Liver (tissue), 9 donors: Measurements from ENCODE around the gene CACNA2D1. TPM values are rescaled to one million over a fixed set of nuclear protein-coding genes. Genes with fewer than 3 reads are reported as not detected.

ENCODE experiments used
- DNase-seq: peaks from one replicate; pipeline ENCODE4 v3.0.0-alpha.2; 2017; ENCODE audit warnings: low spot score
- H3K27ac ChIP-seq, 2 donors: one replicate each; pipeline ENCODE4 v1.7.0; 2013; ENCODE audit warnings: inconsistent platforms in 2 of 2, low read length in 2 of 2, control low read depth in 1 of 2, low read depth in 1 of 2, mild to moderate bottlenecking in 1 of 2
- H3K27me3 ChIP-seq, 4 donors: one replicate each; pipeline versions ENCODE4 v1.6.1 to v1.7.0; 2013; ENCODE audit warnings: low read length in 3 of 4, inconsistent platforms in 1 of 4, mild to moderate bottlenecking in 1 of 4, moderate library complexity in 1 of 4; ENCODE audit not compliant: control insufficient read depth in 4 of 4, insufficient read depth in 4 of 4
- H3K36me3 ChIP-seq, 4 donors: one replicate each; pipeline versions ENCODE4 v1.6.1 to v1.7.0; 2013; ENCODE audit warnings: low read length in 3 of 4, mild to moderate bottlenecking in 3 of 4, low read depth in 1 of 4, moderate library complexity in 1 of 4; ENCODE audit not compliant: control insufficient read depth in 4 of 4, insufficient read depth in 3 of 4
- H3K4me1 ChIP-seq, 4 donors: one replicate each; pipeline versions ENCODE4 v1.6.1 to v1.7.0; 2013; ENCODE audit warnings: low read length in 3 of 4, mild to moderate bottlenecking in 3 of 4, moderate library complexity in 1 of 4; ENCODE audit not compliant: control insufficient read depth in 4 of 4, insufficient read depth in 4 of 4
- H3K4me3 ChIP-seq, 3 donors: one replicate each; pipeline versions ENCODE4 v1.6.1 to v1.7.0; 2013; ENCODE audit warnings: low read length in 3 of 3, control low read depth in 1 of 3, low read depth in 1 of 3, mild to moderate bottlenecking in 1 of 3
- H3K9ac ChIP-seq, 2 donors: one replicate each; pipeline ENCODE4 v1.7.0; 2013; ENCODE audit warnings: low read length in 2 of 2, mild to moderate bottlenecking in 2 of 2, moderate library complexity in 2 of 2, control low read depth in 1 of 2, low read depth in 1 of 2
- H3K9me3 ChIP-seq, 4 donors: one replicate each; pipeline versions ENCODE4 v1.6.1 to v1.7.0; 2013; ENCODE audit warnings: low read length in 3 of 4; ENCODE audit not compliant: control insufficient read depth in 4 of 4
- CTCF ChIP-seq: fragments of 150-350 bp; IDR thresholded peaks from 2 replicates; pipeline ENCODE4 v1.5.1; 2017; ENCODE audit warnings: improper control_type of control experiment, low read depth, low read length; ENCODE audit not compliant: missing input control
- EGR1 ChIP-seq, 2 donors: IDR thresholded peaks; 2 replicates each; pipeline ENCODE4 v1.6.1; 2016 to 2018; ENCODE audit warnings: antibody characterized with exemption in 2 of 2, low read depth in 2 of 2
- FOXA1 ChIP-seq: IDR thresholded peaks from 2 replicates; pipeline ENCODE4 v1.6.1; 2016; ENCODE audit warnings: antibody characterized with exemption
- FOXA2 ChIP-seq: IDR thresholded peaks from 2 replicates; pipeline ENCODE4 v1.6.1; 2016; ENCODE audit warnings: antibody characterized with exemption
- GABPA ChIP-seq, 2 donors: IDR thresholded peaks in 1 of 2; conservative IDR thresholded peaks in 1 of 2; 2 replicates each; pipeline ENCODE4 v1.6.1; 2016; ENCODE audit warnings: antibody characterized with exemption in 2 of 2, mild to moderate bottlenecking in 1 of 2, moderate library complexity in 1 of 2
- HNF4A ChIP-seq, 2 donors: conservative IDR thresholded peaks; 2 replicates each; pipeline ENCODE4 v1.6.1; 2016; ENCODE audit warnings: antibody characterized with exemption in 2 of 2, mild to moderate bottlenecking in 2 of 2
- HNF4G ChIP-seq: IDR thresholded peaks from 2 replicates; pipeline ENCODE4 v1.6.1; 2016; ENCODE audit warnings: antibody characterized with exemption
- JUND ChIP-seq, 2 donors: IDR thresholded peaks; 2 replicates each; pipeline ENCODE4 v1.6.1; 2016; ENCODE audit warnings: antibody characterized with exemption in 2 of 2
- MAX ChIP-seq: IDR thresholded peaks from 2 replicates; pipeline ENCODE4 v1.6.1; 2016; ENCODE audit warnings: antibody characterized with exemption
- NR2F2 ChIP-seq: IDR thresholded peaks from 2 replicates; pipeline ENCODE4 v1.6.1; 2016; ENCODE audit warnings: antibody characterized with exemption
- RAD21 ChIP-seq, 2 donors: IDR thresholded peaks; 2 replicates each; pipeline ENCODE4 v1.6.1; 2016; ENCODE audit warnings: antibody characterized with exemption in 2 of 2, mild to moderate bottlenecking in 2 of 2
- REST ChIP-seq: IDR thresholded peaks from 2 replicates; pipeline ENCODE4 v1.6.1; 2016; ENCODE audit warnings: antibody characterized with exemption, mild to moderate bottlenecking
- RXRA ChIP-seq, 2 donors: IDR thresholded peaks; 2 replicates each; pipeline ENCODE4 v1.6.1; 2017 to 2018; ENCODE audit warnings: antibody characterized with exemption in 2 of 2, mild to moderate bottlenecking in 1 of 2
- SP1 ChIP-seq: IDR thresholded peaks from 2 replicates; pipeline ENCODE4 v1.6.1; 2018; ENCODE audit warnings: antibody characterized with exemption, mild to moderate bottlenecking
- TAF1 ChIP-seq: conservative IDR thresholded peaks from 2 replicates; pipeline ENCODE4 v1.6.1; 2016; ENCODE audit warnings: antibody characterized with exemption, mild to moderate bottlenecking
- YY1 ChIP-seq: IDR thresholded peaks from 2 replicates; pipeline ENCODE4 v1.6.1; 2016; ENCODE audit warnings: antibody characterized with exemption, mild to moderate bottlenecking
- WGBS: extraction: QIAGEN DNeasy Blood & Tissue Kit; methylation state at CpG from one replicate; pipeline ENCODE4 v1.1.7; 2013; 5-methylcytosine and 5-hydroxymethylcytosine counted together
- polyA plus RNA-seq, 2 donors: library from polyadenylated mRNA; stranded (reverse) in 1 of 2; unstranded in 1 of 2; fragments of 200-250 nt in 1 of 2; fragments of >200 nt in 1 of 2; fragmentation: Nextera tagmentation in 1 of 2; extraction: Ambion mirVana in 1 of 2; gene quantifications; one replicate each; pipeline versions ENCODE4 v1.2.1 to v1.2.3, GENCODE V29; 2013 to 2015
- total RNA-seq, 2 donors: library from RNA; depleted of rRNA; stranded (reverse); fragments of >200 nt; gene quantifications; one replicate each; pipeline ENCODE4 v1.2.3, GENCODE V29; 2014
- TF ChIP-seq, protein P1 (sequence below): IDR thresholded peaks from 2 replicates; pipeline ENCODE4 v1.6.1; 2016; ENCODE audit warnings: antibody characterized with exemption
- TF ChIP-seq, protein P2 (sequence below): IDR thresholded peaks from 2 replicates; pipeline ENCODE4 v1.6.1; 2016; ENCODE audit warnings: antibody characterized with exemption
- donor health status: healthy.
- donor health status: healthy.
- donor health status: healthy.
- donor health status: healthy.
- donor health status: healthy.

The CACNA2D1 gene
- total and polyA plus RNA-seq, 4 donors: 0.42 to 2.3 (median 0.94) TPM

DNA sequence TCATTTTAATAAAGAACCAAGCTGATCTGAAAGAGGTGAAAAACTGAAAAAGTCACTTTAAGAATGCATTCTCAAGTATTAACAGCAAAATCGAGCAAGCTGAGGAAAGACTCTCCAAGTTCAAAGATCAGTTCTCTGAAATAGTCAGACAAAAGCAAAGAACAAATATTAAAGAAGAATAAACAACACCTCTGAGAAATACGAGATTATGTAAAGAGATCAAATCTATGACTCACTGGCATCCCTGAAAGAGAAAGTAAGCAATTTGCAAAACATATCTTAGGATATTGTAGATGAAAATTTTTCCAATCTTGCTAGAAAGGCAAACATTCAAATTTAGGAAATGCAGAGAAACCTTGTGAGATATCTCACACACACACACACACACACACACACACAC, 535.4 kb downstream of the CACNA2D1 start:
- H3K27ac ChIP-seq: no peak overlapping the region
- no peaks in the 10 kb centered on the region for H3K36me3 ChIP-seq
- no peaks in the 10 kb centered on the region for H3K9me3 ChIP-seq
- DNase-seq: no peak
- H3K9ac ChIP-seq: no peak overlapping the region
- no peaks in the 10 kb centered on the region for H3K4me1 ChIP-seq
- H3K4me3 ChIP-seq: no peak overlapping the region
- TF ChIP-seq NR2F2: no peak
- TF ChIP-seq, protein P1, sequence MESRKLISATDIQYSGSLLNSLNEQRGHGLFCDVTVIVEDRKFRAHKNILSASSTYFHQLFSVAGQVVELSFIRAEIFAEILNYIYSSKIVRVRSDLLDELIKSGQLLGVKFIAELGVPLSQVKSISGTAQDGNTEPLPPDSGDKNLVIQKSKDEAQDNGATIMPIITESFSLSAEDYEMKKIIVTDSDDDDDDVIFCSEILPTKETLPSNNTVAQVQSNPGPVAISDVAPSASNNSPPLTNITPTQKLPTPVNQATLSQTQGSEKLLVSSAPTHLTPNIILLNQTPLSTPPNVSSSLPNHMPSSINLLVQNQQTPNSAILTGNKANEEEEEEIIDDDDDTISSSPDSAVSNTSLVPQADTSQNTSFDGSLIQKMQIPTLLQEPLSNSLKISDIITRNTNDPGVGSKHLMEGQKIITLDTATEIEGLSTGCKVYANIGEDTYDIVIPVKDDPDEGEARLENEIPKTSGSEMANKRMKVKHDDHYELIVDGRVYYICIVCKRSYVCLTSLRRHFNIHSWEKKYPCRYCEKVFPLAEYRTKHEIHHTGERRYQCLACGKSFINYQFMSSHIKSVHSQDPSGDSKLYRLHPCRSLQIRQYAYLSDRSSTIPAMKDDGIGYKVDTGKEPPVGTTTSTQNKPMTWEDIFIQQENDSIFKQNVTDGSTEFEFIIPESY: no peak
- TF ChIP-seq FOXA1: no peak
- TF ChIP-seq CTCF: no peak
- no peak for TF ChIP-seq FOXA2
- TF ChIP-seq RXRA (IDR thresholded peaks at IDR 0.05): no peak
- TF ChIP-seq SP1: no peak
- TF ChIP-seq HNF4A (conservative IDR thresholded peaks at IDR 0.05): no peak
- TF ChIP-seq JUND (IDR thresholded peaks at IDR 0.05): no peak
- TF ChIP-seq, protein P2, sequence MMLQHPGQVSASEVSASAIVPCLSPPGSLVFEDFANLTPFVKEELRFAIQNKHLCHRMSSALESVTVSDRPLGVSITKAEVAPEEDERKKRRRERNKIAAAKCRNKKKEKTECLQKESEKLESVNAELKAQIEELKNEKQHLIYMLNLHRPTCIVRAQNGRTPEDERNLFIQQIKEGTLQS: no peak
- TF ChIP-seq REST: no peak
- no peak for TF ChIP-seq TAF1
- no peak for TF ChIP-seq HNF4G
- TF ChIP-seq YY1: no peak
- TF ChIP-seq EGR1 (IDR thresholded peaks at IDR 0.05; ENCODE audit: low read depth in 2 of 2): no peak
- TF ChIP-seq RAD21 (IDR thresholded peaks at IDR 0.05): no peak
- no peak for TF ChIP-seq MAX
- TF ChIP-seq GABPA (IDR thresholded peaks at IDR 0.05 in 1 of 2, conservative IDR thresholded peaks at IDR 0.05 in 1 of 2): no peak
- H3K27me3 ChIP-seq: no peaks in the 10 kb centered on the region
- WGBS: 43% methylated on average over 2 of the region's 2 CpGs
